ENCODE measurements around the gene CBLB.

DNA sequence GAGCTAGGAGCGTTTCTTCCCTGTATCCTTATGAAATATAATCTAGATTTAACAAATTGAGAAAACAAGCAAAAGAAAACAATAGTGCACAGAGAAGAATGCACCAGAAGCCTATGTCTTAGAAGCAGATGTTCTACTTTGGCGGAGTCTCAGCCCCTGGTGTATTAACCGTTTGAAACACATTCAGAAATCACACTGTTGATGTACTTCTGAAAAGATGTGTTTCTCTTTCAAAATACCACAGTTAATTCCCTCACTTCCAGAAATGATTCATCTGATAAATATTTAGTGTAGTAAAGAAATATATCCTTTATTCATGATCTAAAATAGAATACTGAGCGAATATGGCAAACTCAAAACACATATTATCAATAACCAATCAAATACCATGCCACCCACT, 77.7 kb downstream of the CBLB start:
- TF ChIP-seq, protein P1, sequence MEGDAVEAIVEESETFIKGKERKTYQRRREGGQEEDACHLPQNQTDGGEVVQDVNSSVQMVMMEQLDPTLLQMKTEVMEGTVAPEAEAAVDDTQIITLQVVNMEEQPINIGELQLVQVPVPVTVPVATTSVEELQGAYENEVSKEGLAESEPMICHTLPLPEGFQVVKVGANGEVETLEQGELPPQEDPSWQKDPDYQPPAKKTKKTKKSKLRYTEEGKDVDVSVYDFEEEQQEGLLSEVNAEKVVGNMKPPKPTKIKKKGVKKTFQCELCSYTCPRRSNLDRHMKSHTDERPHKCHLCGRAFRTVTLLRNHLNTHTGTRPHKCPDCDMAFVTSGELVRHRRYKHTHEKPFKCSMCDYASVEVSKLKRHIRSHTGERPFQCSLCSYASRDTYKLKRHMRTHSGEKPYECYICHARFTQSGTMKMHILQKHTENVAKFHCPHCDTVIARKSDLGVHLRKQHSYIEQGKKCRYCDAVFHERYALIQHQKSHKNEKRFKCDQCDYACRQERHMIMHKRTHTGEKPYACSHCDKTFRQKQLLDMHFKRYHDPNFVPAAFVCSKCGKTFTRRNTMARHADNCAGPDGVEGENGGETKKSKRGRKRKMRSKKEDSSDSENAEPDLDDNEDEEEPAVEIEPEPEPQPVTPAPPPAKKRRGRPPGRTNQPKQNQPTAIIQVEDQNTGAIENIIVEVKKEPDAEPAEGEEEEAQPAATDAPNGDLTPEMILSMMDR (IDR thresholded peaks at IDR 0.05): no peak
- TF ChIP-seq, protein P2, sequence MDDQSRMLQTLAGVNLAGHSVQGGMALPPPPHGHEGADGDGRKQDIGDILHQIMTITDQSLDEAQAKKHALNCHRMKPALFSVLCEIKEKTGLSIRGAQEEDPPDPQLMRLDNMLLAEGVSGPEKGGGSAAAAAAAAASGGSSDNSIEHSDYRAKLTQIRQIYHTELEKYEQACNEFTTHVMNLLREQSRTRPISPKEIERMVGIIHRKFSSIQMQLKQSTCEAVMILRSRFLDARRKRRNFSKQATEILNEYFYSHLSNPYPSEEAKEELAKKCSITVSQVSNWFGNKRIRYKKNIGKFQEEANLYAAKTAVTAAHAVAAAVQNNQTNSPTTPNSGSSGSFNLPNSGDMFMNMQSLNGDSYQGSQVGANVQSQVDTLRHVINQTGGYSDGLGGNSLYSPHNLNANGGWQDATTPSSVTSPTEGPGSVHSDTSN (IDR thresholded peaks at IDR 0.05): no peak
- TF ChIP-seq JUNB (IDR thresholded peaks at IDR 0.05) (no peak), POLR2A (IDR thresholded peaks at IDR 0.05; ENCODE audit: low read length) (no peak), MYC (IDR thresholded peaks at IDR 0.05; ENCODE audit: borderline replicate concordance, low read length) (no peak), HOXB13 (CRISPR knock-in tag; IDR thresholded peaks at IDR 0.05; ENCODE audit: low read depth) (no peak), RAD21 (conservative IDR thresholded peaks at IDR 0.05 in 1 of 2, IDR thresholded peaks at IDR 0.05 in 1 of 2) (no peak), SMC3 (IDR thresholded peaks at IDR 0.05) (no peak), CHD2 (IDR thresholded peaks at IDR 0.05; ENCODE audit: low read length, partially characterized antibody) (no peak)
- TF ChIP-seq, protein P3, sequence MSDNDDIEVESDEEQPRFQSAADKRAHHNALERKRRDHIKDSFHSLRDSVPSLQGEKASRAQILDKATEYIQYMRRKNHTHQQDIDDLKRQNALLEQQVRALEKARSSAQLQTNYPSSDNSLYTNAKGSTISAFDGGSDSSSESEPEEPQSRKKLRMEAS (IDR thresholded peaks at IDR 0.05): no peak
- TF ChIP-seq, protein P4, sequence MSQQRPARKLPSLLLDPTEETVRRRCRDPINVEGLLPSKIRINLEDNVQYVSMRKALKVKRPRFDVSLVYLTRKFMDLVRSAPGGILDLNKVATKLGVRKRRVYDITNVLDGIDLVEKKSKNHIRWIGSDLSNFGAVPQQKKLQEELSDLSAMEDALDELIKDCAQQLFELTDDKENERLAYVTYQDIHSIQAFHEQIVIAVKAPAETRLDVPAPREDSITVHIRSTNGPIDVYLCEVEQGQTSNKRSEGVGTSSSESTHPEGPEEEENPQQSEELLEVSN (IDR thresholded peaks at IDR 0.05; ENCODE audit: borderline replicate concordance, low read depth): no peak

Data from A549 (cell line).